ENCODE data around the gene THADA. TPM values are rescaled to one million over a fixed set of nuclear protein-coding genes. Genes with fewer than 3 reads are reported as not detected.

THADA gene
- total RNA-seq, 4 donors from 2014 or later, result 31.2 to 68.8 (median 54.9) TPM

DNA sequence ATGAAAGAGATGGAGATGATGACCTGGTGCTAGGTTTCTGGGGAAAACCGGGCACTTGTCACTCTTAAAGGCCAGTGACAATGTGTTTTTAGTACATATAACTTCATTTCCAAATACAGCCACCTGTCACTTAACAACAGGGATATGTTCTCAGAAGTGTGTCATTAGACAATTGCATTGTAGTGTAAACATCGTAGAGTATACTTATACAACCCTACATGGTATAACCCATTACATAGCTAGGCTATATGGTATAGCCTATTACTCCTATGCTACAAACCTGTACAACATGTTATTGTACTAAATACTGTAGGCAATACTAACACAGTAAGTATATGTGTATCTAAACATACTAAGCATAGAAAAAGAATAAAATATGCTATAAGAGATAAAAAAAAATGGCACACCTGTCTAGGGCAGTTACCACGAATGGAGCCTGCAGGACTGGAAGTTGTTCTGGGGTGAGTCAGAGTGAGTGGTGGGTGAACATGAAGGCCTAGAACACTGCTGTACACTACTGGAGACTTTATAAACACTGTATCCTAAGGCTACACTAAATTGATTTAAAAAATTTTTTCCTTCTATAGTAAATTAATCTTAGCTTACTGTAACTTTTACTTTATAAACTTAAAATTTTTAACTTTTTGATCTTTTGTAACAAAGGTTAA lies 123.2 kb downstream of the THADA start:
- H3K4me3 ChIP-seq, result no peak overlapping the region
- H3K27ac ChIP-seq, result peak overlapping the region in 1 of 2 donors; percentile 62
- no peak for DNase-seq
- peaks cover 0 to 11% of the 10 kb centered on the region in 2 donors for H3K4me1 ChIP-seq
- intact Hi-C loops (cut with DNase I; ENCODE audit: low total_unique reads), result no loop called here
- H3K9me3 ChIP-seq, result no peaks in the 10 kb centered on the region
- H3K36me3 ChIP-seq, result no peaks in the 10 kb centered on the region
- no peak for TF ChIP-seq CTCF (IDR thresholded peaks at IDR 0.05)
- TF ChIP-seq POLR2A (IDR thresholded peaks at IDR 0.05), result no peak
- no peaks in the 10 kb centered on the region for H3K27me3 ChIP-seq

DNA sequence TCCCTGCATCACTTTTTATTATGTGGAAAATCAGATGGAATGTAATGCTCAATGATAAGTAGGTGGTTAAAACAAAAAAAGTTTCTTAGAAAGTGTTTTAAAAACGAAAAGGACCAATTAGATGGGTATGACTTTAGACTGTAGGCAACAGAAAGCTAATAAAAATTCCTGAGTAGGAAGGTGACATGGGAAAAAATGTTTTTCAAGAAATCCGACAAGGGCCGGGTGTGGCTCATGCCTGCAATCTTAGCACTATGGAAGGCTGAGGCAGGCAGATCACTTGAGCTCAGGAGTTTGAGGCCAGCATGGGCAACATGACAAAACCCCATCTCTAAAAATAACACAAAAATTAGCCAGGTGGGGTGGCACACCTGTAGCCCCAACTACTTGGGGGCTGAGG lies 126.1 kb downstream of the THADA start:
- Histone ChIP-seq H3K4me1 (peaks cover 0 to 13% of the 10 kb centered on the region in 2 donors), H3K4me3 (no peak overlapping the region), H3K27me3 (no peaks in the 10 kb centered on the region), H3K36me3 (no peaks in the 10 kb centered on the region), H3K27ac (peak overlapping the region in 1 of 2 donors; percentile 67), H3K9me3 (no peaks in the 10 kb centered on the region)
- DNase-seq, result no peak
- intact Hi-C loops (cut with DNase I; ENCODE audit: low total_unique reads), result no loop called here
- TF ChIP-seq POLR2A (IDR thresholded peaks at IDR 0.05) (no peak), CTCF (IDR thresholded peaks at IDR 0.05) (no peak)

- intact Hi-C loops (cut with DNase I; ENCODE audit: low total_unique reads), result no loop called here
- no peak for DNase-seq
- TF ChIP-seq CTCF (IDR thresholded peaks at IDR 0.05) (no peak), POLR2A (IDR thresholded peaks at IDR 0.05) (no peak)
- peak overlapping the region; percentile 67 to 72 for H3K27ac ChIP-seq
- no peaks in the 10 kb centered on the region for H3K36me3 ChIP-seq
- no peaks in the 10 kb centered on the region for H3K9me3 ChIP-seq
- H3K4me1 ChIP-seq, result peaks cover 0 to 13% of the 10 kb centered on the region in 2 donors
- H3K4me3 ChIP-seq, result no peak overlapping the region
- H3K27me3 ChIP-seq, result no peaks in the 10 kb centered on the region
Measured at GRCh38 chr2:43469094-43469493, 126.7 kb downstream of the THADA start.

GRCh38 chr2:43467891-43468290 lies 127.9 kb downstream of the THADA start:
- peak overlapping the region; percentile 67 to 72 for H3K27ac ChIP-seq
- H3K9me3 ChIP-seq, result no peaks in the 10 kb centered on the region
- no peaks in the 10 kb centered on the region for H3K27me3 ChIP-seq
- intact Hi-C loops (cut with DNase I; ENCODE audit: low total_unique reads), result no loop called here
- no peak overlapping the region for H3K4me3 ChIP-seq
- DNase-seq, result no peak
- H3K4me1 ChIP-seq, result peaks cover 5 to 16% of the 10 kb centered on the region in 2 donors
- TF ChIP-seq CTCF (IDR thresholded peaks at IDR 0.05) (no peak), POLR2A (IDR thresholded peaks at IDR 0.05) (no peak)
- H3K36me3 ChIP-seq, result no peaks in the 10 kb centered on the region

DNA sequence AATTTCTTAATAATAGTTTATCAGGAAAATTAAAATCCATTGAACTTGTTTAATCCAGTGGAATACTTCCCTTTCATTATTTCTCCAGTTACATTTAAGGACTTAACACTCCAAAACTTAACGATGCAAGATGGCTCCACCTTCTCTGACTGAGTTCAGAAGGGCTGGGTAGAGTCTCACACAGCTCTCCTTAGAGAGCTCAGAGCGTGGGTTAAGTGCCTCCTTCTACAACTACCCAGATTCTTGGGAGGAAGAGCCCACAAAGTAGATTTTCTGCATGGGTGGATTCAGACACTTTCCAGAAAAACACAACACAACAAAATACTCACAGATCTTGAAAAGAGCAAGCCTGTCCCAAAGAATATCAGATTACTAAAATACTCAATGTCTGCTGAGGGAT lies 130.6 kb downstream of the THADA start:
- H3K36me3 ChIP-seq, result no peaks in the 10 kb centered on the region
- TF ChIP-seq CTCF (IDR thresholded peaks at IDR 0.05), result no peak
- H3K9me3 ChIP-seq, result no peaks in the 10 kb centered on the region
- no peak for DNase-seq
- H3K27me3 ChIP-seq, result no peaks in the 10 kb centered on the region
- peaks cover 9 to 32% of the 10 kb centered on the region in 2 donors for H3K4me1 ChIP-seq
- H3K4me3 ChIP-seq, result no peak overlapping the region
- peak overlapping the region; percentile 76 to 78 for H3K27ac ChIP-seq
- intact Hi-C loops (cut with DNase I; ENCODE audit: low total_unique reads), result no loop called here
